SK-N-SH treated with all-trans-retinoic acid at 6 μM for 48 hours (cell line): ENCODE data around the gene SLC6A7.

ENCODE experiments used
- ATAC-seq: fragments of 200-7000 bp; cut with Tn5 transposase; 3 replicates; pipeline ENCODE4 v1.9.1; 2020; ENCODE audit warnings: mild to moderate bottlenecking, moderate library complexity
- ARNTL ChIP-seq: fragments of 450-650 bp; formaldehyde crosslinking; IDR thresholded peaks from 2 replicates; pipeline ENCODE4 v1.5.0; 2020; ENCODE audit warnings: low read depth, mild to moderate bottlenecking, moderate library complexity, borderline replicate concordance
- CSDC2 ChIP-seq: fragments of 250-450 bp; sonication (Bioruptor Pico); IDR thresholded peaks from 2 replicates; pipeline ENCODE4 v1.5.0; 2020; ENCODE audit warnings: mild to moderate bottlenecking, moderate library complexity
- ESRRG ChIP-seq: fragments of 250-450 bp; sonication (Bioruptor Pico); IDR thresholded peaks from 2 replicates; pipeline ENCODE4 v1.6.1; 2021; ENCODE audit warnings: mild to moderate bottlenecking
- GLIS3 ChIP-seq: fragments of 250-450 bp; sonication (Bioruptor Pico); IDR thresholded peaks from 2 replicates; pipeline ENCODE4 v1.5.0; 2020; ENCODE audit warnings: mild to moderate bottlenecking, moderate library complexity
- ISL1 ChIP-seq: fragments of 250-450 bp; sonication (Bioruptor Pico); IDR thresholded peaks from 2 replicates; pipeline ENCODE4 v2.1.2; 2022; ENCODE audit warnings: mild to moderate bottlenecking, moderate library complexity
- PPARA ChIP-seq: fragments of 250-450 bp; sonication (Bioruptor Pico); IDR thresholded peaks from 2 replicates; pipeline ENCODE4 v1.5.0; 2020; ENCODE audit warnings: mild to moderate bottlenecking, borderline replicate concordance
- SNAI2 ChIP-seq: fragments of 250-450 bp; sonication (Bioruptor Pico); IDR thresholded peaks from 2 replicates; pipeline ENCODE4 v1.5.0; 2020; ENCODE audit warnings: mild to moderate bottlenecking, moderate library complexity
- TCF4 ChIP-seq: fragments of 250-450 bp; sonication (Bioruptor Pico); IDR thresholded peaks from 2 replicates; pipeline ENCODE4 v1.8.0; 2021; ENCODE audit warnings: mild to moderate bottlenecking, moderate library complexity, borderline replicate concordance
- TOX ChIP-seq: fragments of 250-450 bp; sonication (Bioruptor Pico); IDR thresholded peaks from 2 replicates; pipeline ENCODE4 v1.8.0; 2021; ENCODE audit warnings: mild to moderate bottlenecking, moderate library complexity, borderline replicate concordance
- ZC3H10 ChIP-seq: fragments of 250-450 bp; sonication (Bioruptor Pico); IDR thresholded peaks from 2 replicates; pipeline ENCODE4 v1.5.1; 2021; ENCODE audit warnings: mild to moderate bottlenecking, moderate library complexity
- ZFP3 ChIP-seq: fragments of 250-450 bp; sonication (Bioruptor Pico); IDR thresholded peaks from 2 replicates; pipeline ENCODE4 v1.5.0; 2020; ENCODE audit warnings: mild to moderate bottlenecking, moderate library complexity
- ZFP30 ChIP-seq: fragments of 450-650 bp; formaldehyde crosslinking; IDR thresholded peaks from 2 replicates; pipeline ENCODE4 v1.5.0; 2022; ENCODE audit warnings: mild to moderate bottlenecking, moderate library complexity
- ZNF565 ChIP-seq: fragments of 450-650 bp; formaldehyde crosslinking; conservative IDR thresholded peaks from 2 replicates; pipeline ENCODE4 v1.5.0; 2020; ENCODE audit warnings: low read depth, mild to moderate bottlenecking, moderate library complexity
- ZNF70 ChIP-seq: fragments of 450-650 bp; formaldehyde crosslinking; IDR thresholded peaks from 2 replicates; pipeline ENCODE4 v1.5.0; 2020; ENCODE audit warnings: mild to moderate bottlenecking, moderate library complexity
- ZNF8 ChIP-seq: fragments of 450-650 bp; formaldehyde crosslinking; IDR thresholded peaks from 2 replicates; pipeline ENCODE4 v1.5.0; 2020; ENCODE audit warnings: mild to moderate bottlenecking, moderate library complexity
- TF ChIP-seq, protein P1 (sequence below): fragments of 250-450 bp; sonication (Bioruptor Pico); IDR thresholded peaks from 2 replicates; pipeline ENCODE4 v1.5.1; 2020; ENCODE audit warnings: low read depth, mild to moderate bottlenecking, moderate library complexity
- TF ChIP-seq, protein P2 (sequence below): fragments of 250-450 bp; sonication (Bioruptor Pico); IDR thresholded peaks from 2 replicates; pipeline ENCODE4 v1.5.1; 2021; ENCODE audit warnings: mild to moderate bottlenecking, moderate library complexity
- TF ChIP-seq, protein P3 (sequence below): fragments of 250-450 bp; sonication (Bioruptor Pico); IDR thresholded peaks from 2 replicates; pipeline ENCODE4 v1.8.0; 2020; ENCODE audit warnings: mild to moderate bottlenecking, moderate library complexity, borderline replicate concordance
- TF ChIP-seq, protein P4 (sequence below): fragments of 250-450 bp; sonication (Bioruptor Pico); IDR thresholded peaks from 2 replicates; pipeline ENCODE4 v1.8.0; 2021; ENCODE audit warnings: low read depth, mild to moderate bottlenecking, moderate library complexity, borderline replicate concordance
- TF ChIP-seq, protein P5 (sequence below): fragments of 250-450 bp; sonication (Bioruptor Pico); IDR thresholded peaks from 2 replicates; pipeline ENCODE4 v1.5.0; 2020; ENCODE audit warnings: mild to moderate bottlenecking, moderate library complexity

Gene SLC6A7

DNA sequence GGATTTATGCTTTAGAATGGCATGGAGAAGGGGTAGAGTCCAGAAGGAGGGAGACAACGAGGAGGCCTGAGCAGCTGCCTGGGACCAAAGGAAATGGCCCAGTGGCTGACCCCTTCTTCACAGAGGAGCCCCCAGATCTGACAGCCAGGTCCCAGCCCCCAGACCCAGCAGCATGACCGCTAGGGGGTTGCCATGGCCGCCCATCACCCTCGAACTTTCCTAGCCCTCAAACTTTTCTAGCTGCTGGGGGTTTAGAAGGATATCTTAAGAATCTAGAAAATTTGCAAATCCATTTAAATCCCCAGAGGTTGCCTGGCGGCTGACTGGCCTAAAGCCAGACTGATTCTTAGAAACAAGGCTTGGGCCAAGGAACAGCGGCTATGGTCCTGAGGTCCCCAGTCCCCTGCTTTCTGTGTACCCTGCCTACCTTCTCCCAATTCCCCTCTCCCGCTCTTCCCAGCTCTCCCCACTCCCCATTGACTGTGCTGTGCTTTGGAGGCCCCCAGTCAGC is 35.2 kb upstream of the SLC6A7 start (continued):
- TF ChIP-seq SNAI2 (no peak), ESRRG (CRISPR knock-in tag) (no peak), ZC3H10 (no peak)

DNA sequence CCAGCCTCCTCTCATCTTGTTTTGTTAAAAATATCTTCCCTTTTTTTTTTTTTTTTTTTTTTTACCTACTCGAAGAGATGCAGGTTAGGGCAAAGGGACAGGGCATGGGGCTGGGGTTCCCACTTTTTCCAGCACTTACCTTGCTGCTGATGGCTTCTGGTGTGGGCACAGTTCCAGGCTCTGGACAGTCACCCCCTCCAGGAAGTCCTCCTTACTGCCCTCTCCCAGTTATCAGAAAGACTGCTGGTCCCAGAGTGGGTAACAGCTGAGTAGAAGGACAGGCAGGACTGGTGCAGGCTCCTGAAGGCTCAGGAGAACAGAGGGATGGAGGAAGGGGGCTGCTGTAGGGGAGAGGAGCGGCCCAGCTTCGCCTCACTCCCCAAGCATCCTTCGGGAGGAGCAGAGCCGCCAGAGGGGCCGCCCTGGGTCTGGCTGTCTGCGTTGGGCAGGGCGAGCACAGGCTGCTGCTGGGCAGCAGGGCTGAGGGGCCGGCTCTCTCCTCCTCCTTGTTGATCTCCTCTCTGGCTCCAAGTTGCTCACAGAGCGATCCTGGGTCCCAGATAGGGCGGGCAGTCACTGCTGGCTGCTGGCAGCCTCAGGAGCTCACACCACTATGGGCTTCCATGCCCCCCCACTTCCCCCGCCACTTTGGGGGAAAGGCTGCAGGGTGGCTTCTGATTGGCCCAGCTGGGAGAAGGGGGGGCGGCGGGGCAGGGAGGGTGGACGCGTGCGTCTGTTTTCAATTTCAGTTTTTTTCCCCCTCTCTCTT is 34.4 kb upstream of the SLC6A7 start, which contains the start of gene PDGFRB:
Gene PDGFRB, minus strand, starts transcription at position 588 of the 769 bp plus-strand sequence. CDS start 18,798 bp downstream, outside the sequence.
- TF ChIP-seq, protein P1, sequence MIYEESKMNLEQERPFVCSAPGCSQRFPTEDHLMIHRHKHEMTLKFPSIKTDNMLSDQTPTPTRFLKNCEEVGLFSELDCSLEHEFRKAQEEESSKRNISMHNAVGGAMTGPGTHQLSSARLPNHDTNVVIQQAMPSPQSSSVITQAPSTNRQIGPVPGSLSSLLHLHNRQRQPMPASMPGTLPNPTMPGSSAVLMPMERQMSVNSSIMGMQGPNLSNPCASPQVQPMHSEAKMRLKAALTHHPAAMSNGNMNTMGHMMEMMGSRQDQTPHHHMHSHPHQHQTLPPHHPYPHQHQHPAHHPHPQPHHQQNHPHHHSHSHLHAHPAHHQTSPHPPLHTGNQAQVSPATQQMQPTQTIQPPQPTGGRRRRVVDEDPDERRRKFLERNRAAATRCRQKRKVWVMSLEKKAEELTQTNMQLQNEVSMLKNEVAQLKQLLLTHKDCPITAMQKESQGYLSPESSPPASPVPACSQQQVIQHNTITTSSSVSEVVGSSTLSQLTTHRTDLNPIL (CRISPR knock-in tag): no peak
- TF ChIP-seq TCF4 (CRISPR knock-in tag): peak; percentile 68; the same call in 1 of the 2 replicates
- ATAC-seq: peak; percentile 81

DNA sequence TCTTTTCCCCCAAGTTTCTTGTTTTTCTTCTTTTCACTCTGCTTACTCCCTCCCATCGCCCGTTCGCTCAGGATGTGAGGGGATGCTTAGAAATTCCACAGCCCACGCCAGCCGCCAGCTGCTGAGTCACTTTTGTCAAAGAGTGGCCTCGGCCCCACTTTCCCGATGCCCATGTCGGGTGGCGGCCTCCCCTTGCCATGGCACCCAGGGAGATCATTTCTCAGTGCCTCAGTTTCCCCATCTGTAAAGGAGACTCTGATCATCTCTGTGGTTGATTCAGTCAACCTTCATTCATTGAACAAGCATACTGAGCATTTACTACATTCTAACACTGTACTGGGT is 33.9 kb upstream of the SLC6A7 start:
- TF ChIP-seq, protein P2, sequence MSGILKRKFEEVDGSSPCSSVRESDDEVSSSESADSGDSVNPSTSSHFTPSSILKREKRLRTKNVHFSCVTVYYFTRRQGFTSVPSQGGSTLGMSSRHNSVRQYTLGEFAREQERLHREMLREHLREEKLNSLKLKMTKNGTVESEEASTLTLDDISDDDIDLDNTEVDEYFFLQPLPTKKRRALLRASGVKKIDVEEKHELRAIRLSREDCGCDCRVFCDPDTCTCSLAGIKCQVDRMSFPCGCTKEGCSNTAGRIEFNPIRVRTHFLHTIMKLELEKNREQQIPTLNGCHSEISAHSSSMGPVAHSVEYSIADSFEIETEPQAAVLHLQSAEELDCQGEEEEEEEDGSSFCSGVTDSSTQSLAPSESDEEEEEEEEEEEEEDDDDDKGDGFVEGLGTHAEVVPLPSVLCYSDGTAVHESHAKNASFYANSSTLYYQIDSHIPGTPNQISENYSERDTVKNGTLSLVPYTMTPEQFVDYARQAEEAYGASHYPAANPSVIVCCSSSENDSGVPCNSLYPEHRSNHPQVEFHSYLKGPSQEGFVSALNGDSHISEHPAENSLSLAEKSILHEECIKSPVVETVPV (CRISPR knock-in tag): no peak
- TF ChIP-seq, protein P3, sequence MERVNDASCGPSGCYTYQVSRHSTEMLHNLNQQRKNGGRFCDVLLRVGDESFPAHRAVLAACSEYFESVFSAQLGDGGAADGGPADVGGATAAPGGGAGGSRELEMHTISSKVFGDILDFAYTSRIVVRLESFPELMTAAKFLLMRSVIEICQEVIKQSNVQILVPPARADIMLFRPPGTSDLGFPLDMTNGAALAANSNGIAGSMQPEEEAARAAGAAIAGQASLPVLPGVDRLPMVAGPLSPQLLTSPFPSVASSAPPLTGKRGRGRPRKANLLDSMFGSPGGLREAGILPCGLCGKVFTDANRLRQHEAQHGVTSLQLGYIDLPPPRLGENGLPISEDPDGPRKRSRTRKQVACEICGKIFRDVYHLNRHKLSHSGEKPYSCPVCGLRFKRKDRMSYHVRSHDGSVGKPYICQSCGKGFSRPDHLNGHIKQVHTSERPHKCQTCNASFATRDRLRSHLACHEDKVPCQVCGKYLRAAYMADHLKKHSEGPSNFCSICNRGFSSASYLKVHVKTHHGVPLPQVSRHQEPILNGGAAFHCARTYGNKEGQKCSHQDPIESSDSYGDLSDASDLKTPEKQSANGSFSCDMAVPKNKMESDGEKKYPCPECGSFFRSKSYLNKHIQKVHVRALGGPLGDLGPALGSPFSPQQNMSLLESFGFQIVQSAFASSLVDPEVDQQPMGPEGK (CRISPR knock-in tag): no peak
- TF ChIP-seq ZFP30 (CRISPR knock-in tag) (no peak), TCF4 (CRISPR knock-in tag) (no peak), ISL1 (peak; percentile 14; the same call in 1 of the 2 replicates), PPARA (CRISPR knock-in tag) (no peak), ESRRG (CRISPR knock-in tag) (no peak), ZFP3 (CRISPR knock-in tag) (no peak), TOX (CRISPR knock-in tag) (no peak)
- TF ChIP-seq, protein P4, sequence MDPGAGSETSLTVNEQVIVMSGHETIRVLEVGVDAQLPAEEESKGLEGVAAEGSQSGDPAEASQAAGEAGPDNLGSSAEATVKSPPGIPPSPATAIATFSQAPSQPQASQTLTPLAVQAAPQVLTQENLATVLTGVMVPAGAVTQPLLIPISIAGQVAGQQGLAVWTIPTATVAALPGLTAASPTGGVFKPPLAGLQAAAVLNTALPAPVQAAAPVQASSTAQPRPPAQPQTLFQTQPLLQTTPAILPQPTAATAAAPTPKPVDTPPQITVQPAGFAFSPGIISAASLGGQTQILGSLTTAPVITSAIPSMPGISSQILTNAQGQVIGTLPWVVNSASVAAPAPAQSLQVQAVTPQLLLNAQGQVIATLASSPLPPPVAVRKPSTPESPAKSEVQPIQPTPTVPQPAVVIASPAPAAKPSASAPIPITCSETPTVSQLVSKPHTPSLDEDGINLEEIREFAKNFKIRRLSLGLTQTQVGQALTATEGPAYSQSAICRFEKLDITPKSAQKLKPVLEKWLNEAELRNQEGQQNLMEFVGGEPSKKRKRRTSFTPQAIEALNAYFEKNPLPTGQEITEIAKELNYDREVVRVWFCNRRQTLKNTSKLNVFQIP (CRISPR knock-in tag): no peak
- TF ChIP-seq, protein P5, sequence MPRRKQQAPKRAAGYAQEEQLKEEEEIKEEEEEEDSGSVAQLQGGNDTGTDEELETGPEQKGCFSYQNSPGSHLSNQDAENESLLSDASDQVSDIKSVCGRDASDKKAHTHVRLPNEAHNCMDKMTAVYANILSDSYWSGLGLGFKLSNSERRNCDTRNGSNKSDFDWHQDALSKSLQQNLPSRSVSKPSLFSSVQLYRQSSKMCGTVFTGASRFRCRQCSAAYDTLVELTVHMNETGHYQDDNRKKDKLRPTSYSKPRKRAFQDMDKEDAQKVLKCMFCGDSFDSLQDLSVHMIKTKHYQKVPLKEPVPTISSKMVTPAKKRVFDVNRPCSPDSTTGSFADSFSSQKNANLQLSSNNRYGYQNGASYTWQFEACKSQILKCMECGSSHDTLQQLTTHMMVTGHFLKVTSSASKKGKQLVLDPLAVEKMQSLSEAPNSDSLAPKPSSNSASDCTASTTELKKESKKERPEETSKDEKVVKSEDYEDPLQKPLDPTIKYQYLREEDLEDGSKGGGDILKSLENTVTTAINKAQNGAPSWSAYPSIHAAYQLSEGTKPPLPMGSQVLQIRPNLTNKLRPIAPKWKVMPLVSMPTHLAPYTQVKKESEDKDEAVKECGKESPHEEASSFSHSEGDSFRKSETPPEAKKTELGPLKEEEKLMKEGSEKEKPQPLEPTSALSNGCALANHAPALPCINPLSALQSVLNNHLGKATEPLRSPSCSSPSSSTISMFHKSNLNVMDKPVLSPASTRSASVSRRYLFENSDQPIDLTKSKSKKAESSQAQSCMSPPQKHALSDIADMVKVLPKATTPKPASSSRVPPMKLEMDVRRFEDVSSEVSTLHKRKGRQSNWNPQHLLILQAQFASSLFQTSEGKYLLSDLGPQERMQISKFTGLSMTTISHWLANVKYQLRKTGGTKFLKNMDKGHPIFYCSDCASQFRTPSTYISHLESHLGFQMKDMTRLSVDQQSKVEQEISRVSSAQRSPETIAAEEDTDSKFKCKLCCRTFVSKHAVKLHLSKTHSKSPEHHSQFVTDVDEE (CRISPR knock-in tag): peak; percentile 18; the same call in 1 of the 2 replicates
- ATAC-seq: no peak

DNA sequence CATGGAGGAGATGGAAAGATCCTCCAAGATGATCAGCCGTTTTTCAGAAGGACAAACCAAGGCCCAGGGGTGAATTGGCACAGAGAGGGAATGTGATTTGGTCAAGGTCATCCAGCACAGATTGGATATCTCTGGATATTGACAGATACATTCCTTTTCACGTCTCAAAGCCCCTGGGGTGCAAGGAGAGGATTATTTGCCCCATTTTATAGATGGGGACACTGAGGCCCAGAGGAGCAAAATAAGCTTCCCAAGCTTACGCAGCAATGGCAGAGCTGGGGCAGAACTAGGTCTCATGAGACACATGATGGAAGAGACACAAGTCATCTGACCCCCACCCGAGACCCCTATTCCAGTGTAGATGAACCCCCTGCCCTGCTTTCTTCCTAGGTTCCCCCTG is 33.3 kb upstream of the SLC6A7 start:
- no peak for ATAC-seq
- no peak for TF ChIP-seq PPARA (CRISPR knock-in tag)
- TF ChIP-seq, protein P5 (CRISPR knock-in tag): no peak
- no peak for TF ChIP-seq ARNTL (CRISPR knock-in tag)
- TF ChIP-seq, protein P4 (CRISPR knock-in tag): no peak
- TF ChIP-seq CSDC2: no peak
- no peak for TF ChIP-seq ZNF8 (CRISPR knock-in tag)
- no peak for TF ChIP-seq SNAI2
- no peak for TF ChIP-seq TOX (CRISPR knock-in tag)
- TF ChIP-seq ZC3H10: no peak
- TF ChIP-seq TCF4 (CRISPR knock-in tag): no peak
- TF ChIP-seq GLIS3: no peak
- no peak for TF ChIP-seq ISL1
- TF ChIP-seq ZNF565 (CRISPR knock-in tag): no peak
- no peak for TF ChIP-seq ESRRG (CRISPR knock-in tag)
- TF ChIP-seq ZNF70 (CRISPR knock-in tag): no peak
